Trophoblast cell (in vitro differentiated cells and primary cell): ENCODE data around the gene LRRC46.

Experiments used
- DNase-seq, 2 donors: peaks; one replicate each; pipeline ENCODE4 v3.0.0-alpha.2; 2016
- H2AFZ ChIP-seq: 2 replicates; pipeline ENCODE4 v1.6.1; 2013; ENCODE audit warnings: low read length, moderate library complexity, mild to moderate bottlenecking; ENCODE audit not compliant: insufficient read depth, poor library complexity
- H2AK5ac ChIP-seq: 2 replicates; pipeline ENCODE4 v1.6.1; 2013; ENCODE audit warnings: mild to moderate bottlenecking, low read length
- H2BK120ac ChIP-seq: 2 replicates; pipeline ENCODE4 v1.6.1; 2013; ENCODE audit warnings: low read length, mild to moderate bottlenecking, moderate library complexity; ENCODE audit not compliant: insufficient read depth, poor library complexity
- H2BK12ac ChIP-seq: 2 replicates; pipeline ENCODE4 v1.6.1; 2013; ENCODE audit warnings: mild to moderate bottlenecking, low read length, moderate library complexity
- H2BK5ac ChIP-seq: 2 replicates; pipeline ENCODE4 v1.6.1; 2013; ENCODE audit warnings: low read length, low read depth, moderate library complexity, mild to moderate bottlenecking; ENCODE audit not compliant: poor library complexity
- H3K14ac ChIP-seq: 2 replicates; pipeline ENCODE4 v1.6.1; 2013; ENCODE audit warnings: mild to moderate bottlenecking, low read length
- H3K18ac ChIP-seq: 2 replicates; pipeline ENCODE4 v1.6.1; 2013; ENCODE audit warnings: mild to moderate bottlenecking, low read length
- H3K23ac ChIP-seq: 2 replicates; pipeline ENCODE4 v1.6.1; 2013; ENCODE audit warnings: low read length
- H3K27ac ChIP-seq: 2 replicates; pipeline ENCODE4 v1.5.1; 2013; ENCODE audit warnings: low read depth, mild to moderate bottlenecking, inconsistent platforms, low read length, moderate library complexity
- H3K27me3 ChIP-seq: 2 replicates; pipeline ENCODE4 v1.6.1; 2013; ENCODE audit warnings: inconsistent platforms, mild to moderate bottlenecking, low read length, moderate library complexity; ENCODE audit not compliant: insufficient read depth
- H3K36me3 ChIP-seq, 2 experiments: 1 replicate in 1 of 2; 2 replicates in 1 of 2; pipeline ENCODE4 v1.6.1; 2013; ENCODE audit warnings: low read length in 2 of 2, mild to moderate bottlenecking in 2 of 2, moderate library complexity in 1 of 2; ENCODE audit not compliant: insufficient read depth in 2 of 2, control insufficient read depth in 1 of 2
- H3K4ac ChIP-seq: 2 replicates; pipeline ENCODE4 v1.6.1; 2013; ENCODE audit warnings: low read depth, mild to moderate bottlenecking, low read length, moderate library complexity
- H3K4me1 ChIP-seq, 2 experiments: 1 replicate in 1 of 2; 2 replicates in 1 of 2; pipeline ENCODE4 v1.6.1; 2013; ENCODE audit warnings: low read length in 2 of 2, mild to moderate bottlenecking in 2 of 2, moderate library complexity in 1 of 2; ENCODE audit not compliant: insufficient read depth in 2 of 2, control insufficient read depth in 1 of 2
- H3K4me2 ChIP-seq: 2 replicates; pipeline ENCODE4 v1.6.1; 2013; ENCODE audit warnings: inconsistent platforms, mild to moderate bottlenecking, low read length, moderate library complexity
- H3K4me3 ChIP-seq: 2 replicates; pipeline ENCODE4 v1.5.1; 2013; ENCODE audit warnings: mild to moderate bottlenecking, low read depth, low read length, inconsistent platforms
- H3K79me1 ChIP-seq: one replicate; pipeline ENCODE4 v1.6.1; 2013; ENCODE audit warnings: low read length
- H3K79me2 ChIP-seq: 2 replicates; pipeline ENCODE4 v1.6.1; 2013; ENCODE audit warnings: low read length, mild to moderate bottlenecking; ENCODE audit not compliant: control insufficient read depth, insufficient read depth, poor library complexity
- H3K9ac ChIP-seq: 2 replicates; pipeline ENCODE4 v1.6.1; 2013; ENCODE audit warnings: mild to moderate bottlenecking, low read length
- H3K9me3 ChIP-seq: 2 replicates; pipeline ENCODE4 v1.6.1; 2013; ENCODE audit warnings: low read depth, mild to moderate bottlenecking, control low read depth, inconsistent platforms, low read length; ENCODE audit not compliant: insufficient read depth
- H4K12ac ChIP-seq: 2 replicates; pipeline ENCODE4 v1.6.1; 2013; ENCODE audit warnings: low read depth, mild to moderate bottlenecking, low read length, moderate library complexity
- H4K8ac ChIP-seq: 2 replicates; pipeline ENCODE4 v1.6.1; 2013; ENCODE audit warnings: low read depth, mild to moderate bottlenecking, low read length, moderate library complexity
- H4K91ac ChIP-seq: one replicate; pipeline ENCODE4 v1.6.1; 2013; ENCODE audit warnings: low read depth, mild to moderate bottlenecking, low read length, moderate library complexity
- WGBS: extraction: QIAGEN DNeasy Blood & Tissue Kit; methylation state at CpG from one replicate; pipeline ENCODE4 v1.1.7; 2013; ENCODE audit warnings: missing lambda C conversion rate; ENCODE audit not compliant: insufficient read length, insufficient coverage; ENCODE audit errors: extremely low coverage; 5-methylcytosine and 5-hydroxymethylcytosine counted together

Gene LRRC46

GRCh38 chr17:47879776-47880454 is 48.4 kb downstream of the LRRC46 start:
- Histone ChIP-seq H3K79me1 (peaks cover 28% of the 10 kb centered on the region), H3K4me2 (no peak overlapping the region), H3K4ac (no peak overlapping the region), H4K8ac (no peak overlapping the region), H3K36me3 (no peaks in the 10 kb centered on the region), H3K9ac (no peak overlapping the region), H3K9me3 (peaks cover 3% of the 10 kb centered on the region), H3K18ac (no peak overlapping the region), H3K79me2 (peaks cover 4% of the 10 kb centered on the region), H2BK12ac (peak overlapping the region; percentile 30), H3K23ac (no peak overlapping the region), H3K27me3 (no peaks in the 10 kb centered on the region), H3K14ac (no peak overlapping the region), H2AFZ (no peak overlapping the region), H2AK5ac (peak overlapping the region; percentile 11), H3K4me1 (peaks cover 30 to 38% of the 10 kb centered on the region in 2 experiments), H2BK120ac (no peak overlapping the region), H4K91ac (no peak overlapping the region), H4K12ac (no peak overlapping the region), H2BK5ac (no peak overlapping the region), H3K4me3 (no peak overlapping the region), H3K27ac (no peak overlapping the region)
- no peak for DNase-seq
- WGBS = no CpG with 5 or more reads among the region's 8 CpGs

- Histone ChIP-seq H4K8ac (no peak overlapping the region), H3K23ac (no peak overlapping the region), H2BK120ac (no peak overlapping the region), H4K12ac (no peak overlapping the region), H3K4me3 (no peak overlapping the region), H3K14ac (no peak overlapping the region), H3K4ac (no peak overlapping the region), H4K91ac (no peak overlapping the region), H3K79me1 (peaks cover 30% of the 10 kb centered on the region), H2AFZ (no peak overlapping the region), H3K9ac (no peak overlapping the region), H3K79me2 (peaks cover 7% of the 10 kb centered on the region), H2BK5ac (no peak overlapping the region), H3K27ac (no peak overlapping the region), H2BK12ac (peak overlapping the region; percentile 25), H3K4me2 (no peak overlapping the region), H3K9me3 (peaks cover 3% of the 10 kb centered on the region), H3K4me1 (peaks cover 29 to 35% of the 10 kb centered on the region in 2 experiments), H2AK5ac (no peak overlapping the region), H3K36me3 (no peaks in the 10 kb centered on the region), H3K18ac (no peak overlapping the region), H3K27me3 (no peaks in the 10 kb centered on the region)
- WGBS = no CpG with 5 or more reads among the region's 7 CpGs
- no peak for DNase-seq
Measured at GRCh38 chr17:47882247-47882646, 50.8 kb downstream of the LRRC46 start.

- no peak overlapping the region for H4K8ac ChIP-seq
- no peak for DNase-seq
- H3K27me3 ChIP-seq = no peaks in the 10 kb centered on the region
- no peak overlapping the region for H2AFZ ChIP-seq
- H4K12ac ChIP-seq = no peak overlapping the region
- H3K18ac ChIP-seq = peak overlapping the region; percentile 12
- H3K23ac ChIP-seq = no peak overlapping the region
- peaks cover 29 to 30% of the 10 kb centered on the region in 2 experiments for H3K4me1 ChIP-seq
- peak overlapping the region; percentile 73 for H2BK120ac ChIP-seq
- no peak overlapping the region for H3K4ac ChIP-seq
- H3K9me3 ChIP-seq = peaks cover 3% of the 10 kb centered on the region
- no peak overlapping the region for H2BK5ac ChIP-seq
- H3K4me2 ChIP-seq = no peak overlapping the region
- no peak overlapping the region for H3K27ac ChIP-seq
- H3K14ac ChIP-seq = peak overlapping the region; percentile 47
- no peaks in the 10 kb centered on the region for H3K36me3 ChIP-seq
- no CpG with 5 or more reads among the region's 9 CpGs for WGBS
- peak overlapping the region; percentile 59 for H2AK5ac ChIP-seq
- H3K79me2 ChIP-seq = peaks cover 7% of the 10 kb centered on the region
- peak overlapping the region; percentile 51 for H2BK12ac ChIP-seq
- peak overlapping the region; percentile 87 for H4K91ac ChIP-seq
- no peak overlapping the region for H3K4me3 ChIP-seq
- H3K79me1 ChIP-seq = peaks cover 28% of the 10 kb centered on the region
- no peak overlapping the region for H3K9ac ChIP-seq
Measured at GRCh38 chr17:47882695-47883588, 51.5 kb downstream of the LRRC46 start.

GRCh38 chr17:47883589-47884426 is 52.3 kb downstream of the LRRC46 start:
- DNase-seq = peak in 1 of 2 donors; percentile 35

More at GRCh38 chr17:47883589-47884426, 52.3 kb downstream of the LRRC46 start:
- peak overlapping the region; percentile 51 for H2BK12ac ChIP-seq
- no peaks in the 10 kb centered on the region for H3K36me3 ChIP-seq
- no peak overlapping the region for H2AK5ac ChIP-seq
- H3K4me2 ChIP-seq = no peak overlapping the region
- H3K27me3 ChIP-seq = no peaks in the 10 kb centered on the region
- peak overlapping the region; percentile 73 for H2BK120ac ChIP-seq
- WGBS = no CpG with 5 or more reads among the region's 9 CpGs
- H3K4ac ChIP-seq = peak overlapping the region; percentile 35
- peak overlapping the region; percentile 87 for H4K91ac ChIP-seq
- peaks cover 3% of the 10 kb centered on the region for H3K9me3 ChIP-seq
- H2AFZ ChIP-seq = no peak overlapping the region
- no peak overlapping the region for H3K4me3 ChIP-seq
- peaks cover 7% of the 10 kb centered on the region for H3K79me2 ChIP-seq
- H3K23ac ChIP-seq = no peak overlapping the region
- H4K12ac ChIP-seq = no peak overlapping the region
- peak overlapping the region; percentile 47 for H3K14ac ChIP-seq
- peak overlapping the region; percentile 34 for H2BK5ac ChIP-seq
- peaks cover 26 to 27% of the 10 kb centered on the region in 2 experiments for H3K4me1 ChIP-seq
- H3K18ac ChIP-seq = peak overlapping the region; percentile 16
- H3K9ac ChIP-seq = no peak overlapping the region
- peak overlapping the region; percentile 73 for H3K27ac ChIP-seq
- peak overlapping the region; percentile 45 for H4K8ac ChIP-seq
- H3K79me1 ChIP-seq = peaks cover 24% of the 10 kb centered on the region
